ENCODE results near the gene LCN15. TPM values are rescaled to one million over a fixed set of nuclear protein-coding genes. Genes with fewer than 3 reads are reported as not detected.
A peak's percentile ranks its signal among the peaks of the same experiment; 100 is the strongest.

The LCN15 gene
- total RNA-seq, 1 experiment from 2014 or later: 0.05 TPM

DNA sequence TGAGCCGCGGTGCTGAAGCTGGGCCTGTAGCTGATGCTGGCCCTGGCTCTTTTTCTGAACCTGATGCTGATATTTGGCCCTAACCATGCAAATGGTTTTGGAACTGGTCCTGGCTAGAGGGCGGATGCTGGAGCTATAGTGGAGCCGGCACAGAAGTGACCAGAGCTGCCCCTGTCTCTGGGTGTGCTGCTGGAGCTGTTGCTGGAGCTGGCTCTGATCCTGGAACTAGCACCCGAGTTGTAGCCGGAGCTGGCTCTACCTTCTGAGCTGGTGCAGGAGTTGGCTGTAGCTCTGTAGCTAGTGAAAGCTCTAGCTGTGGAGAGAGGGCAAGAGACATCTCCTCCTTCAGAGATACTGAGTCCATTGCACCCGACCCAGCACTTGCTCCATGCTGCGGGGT is 34.4 kb downstream of the LCN15 start:
- ChIA-PET POLR2A (interaction anchor here (0.6 kb wide), 1 partner anchor 16 kb away, joined by 3 read pairs; no protein-coding TSS in a partner anchor), CTCF (no interaction called here)
- H3K9me3 ChIP-seq (ENCODE audit: control insufficient read depth, insufficient read depth, low read depth, low read length): no peaks in the 10 kb centered on the region
- H3K4me1 ChIP-seq (ENCODE audit: control insufficient read depth, insufficient read depth, low read length): peaks cover 15% of the 10 kb centered on the region
- peaks cover 12% of the 10 kb centered on the region for H3K36me3 ChIP-seq (ENCODE audit: control insufficient read depth, insufficient read depth, low read length)
- in situ Hi-C loops (cut with HindIII; ENCODE audit: low pct_unique_long_range_greater_than_20kb, low sequenced_read_pairs): no loop called here
- H3K27ac ChIP-seq (ENCODE audit: low read length): no peak overlapping the region
- BruUV-seq (replicated peaks): TSS peak; percentile 89
- intact Hi-C loops (cut with micrococcal nuclease; ENCODE audit: unreplicated experiment): no loop called here
- TF ChIP-seq POLR2AphosphoS5 (IDR thresholded peaks at IDR 0.05; ENCODE audit: low read depth, low read length): no peak
- TF ChIP-seq SIN3A (IDR thresholded peaks at IDR 0.05; ENCODE audit: borderline replicate concordance, insufficient read depth, low read depth, low read length): no peak
- TF ChIP-seq, protein P1, sequence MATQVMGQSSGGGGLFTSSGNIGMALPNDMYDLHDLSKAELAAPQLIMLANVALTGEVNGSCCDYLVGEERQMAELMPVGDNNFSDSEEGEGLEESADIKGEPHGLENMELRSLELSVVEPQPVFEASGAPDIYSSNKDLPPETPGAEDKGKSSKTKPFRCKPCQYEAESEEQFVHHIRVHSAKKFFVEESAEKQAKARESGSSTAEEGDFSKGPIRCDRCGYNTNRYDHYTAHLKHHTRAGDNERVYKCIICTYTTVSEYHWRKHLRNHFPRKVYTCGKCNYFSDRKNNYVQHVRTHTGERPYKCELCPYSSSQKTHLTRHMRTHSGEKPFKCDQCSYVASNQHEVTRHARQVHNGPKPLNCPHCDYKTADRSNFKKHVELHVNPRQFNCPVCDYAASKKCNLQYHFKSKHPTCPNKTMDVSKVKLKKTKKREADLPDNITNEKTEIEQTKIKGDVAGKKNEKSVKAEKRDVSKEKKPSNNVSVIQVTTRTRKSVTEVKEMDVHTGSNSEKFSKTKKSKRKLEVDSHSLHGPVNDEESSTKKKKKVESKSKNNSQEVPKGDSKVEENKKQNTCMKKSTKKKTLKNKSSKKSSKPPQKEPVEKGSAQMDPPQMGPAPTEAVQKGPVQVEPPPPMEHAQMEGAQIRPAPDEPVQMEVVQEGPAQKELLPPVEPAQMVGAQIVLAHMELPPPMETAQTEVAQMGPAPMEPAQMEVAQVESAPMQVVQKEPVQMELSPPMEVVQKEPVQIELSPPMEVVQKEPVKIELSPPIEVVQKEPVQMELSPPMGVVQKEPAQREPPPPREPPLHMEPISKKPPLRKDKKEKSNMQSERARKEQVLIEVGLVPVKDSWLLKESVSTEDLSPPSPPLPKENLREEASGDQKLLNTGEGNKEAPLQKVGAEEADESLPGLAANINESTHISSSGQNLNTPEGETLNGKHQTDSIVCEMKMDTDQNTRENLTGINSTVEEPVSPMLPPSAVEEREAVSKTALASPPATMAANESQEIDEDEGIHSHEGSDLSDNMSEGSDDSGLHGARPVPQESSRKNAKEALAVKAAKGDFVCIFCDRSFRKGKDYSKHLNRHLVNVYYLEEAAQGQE (IDR thresholded peaks at IDR 0.05; ENCODE audit: insufficient read depth in 1 of 2, low read depth in 2 of 2, low read length in 1 of 2): no peak
- TF ChIP-seq, protein P2, sequence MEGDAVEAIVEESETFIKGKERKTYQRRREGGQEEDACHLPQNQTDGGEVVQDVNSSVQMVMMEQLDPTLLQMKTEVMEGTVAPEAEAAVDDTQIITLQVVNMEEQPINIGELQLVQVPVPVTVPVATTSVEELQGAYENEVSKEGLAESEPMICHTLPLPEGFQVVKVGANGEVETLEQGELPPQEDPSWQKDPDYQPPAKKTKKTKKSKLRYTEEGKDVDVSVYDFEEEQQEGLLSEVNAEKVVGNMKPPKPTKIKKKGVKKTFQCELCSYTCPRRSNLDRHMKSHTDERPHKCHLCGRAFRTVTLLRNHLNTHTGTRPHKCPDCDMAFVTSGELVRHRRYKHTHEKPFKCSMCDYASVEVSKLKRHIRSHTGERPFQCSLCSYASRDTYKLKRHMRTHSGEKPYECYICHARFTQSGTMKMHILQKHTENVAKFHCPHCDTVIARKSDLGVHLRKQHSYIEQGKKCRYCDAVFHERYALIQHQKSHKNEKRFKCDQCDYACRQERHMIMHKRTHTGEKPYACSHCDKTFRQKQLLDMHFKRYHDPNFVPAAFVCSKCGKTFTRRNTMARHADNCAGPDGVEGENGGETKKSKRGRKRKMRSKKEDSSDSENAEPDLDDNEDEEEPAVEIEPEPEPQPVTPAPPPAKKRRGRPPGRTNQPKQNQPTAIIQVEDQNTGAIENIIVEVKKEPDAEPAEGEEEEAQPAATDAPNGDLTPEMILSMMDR (IDR thresholded peaks at IDR 0.05): no peak
- no peak for TF ChIP-seq TCF7L2 (IDR thresholded peaks at IDR 0.05; ENCODE audit: low read depth, low read length)
- no peak overlapping the region for H3K4me3 ChIP-seq (ENCODE audit: low read depth in 2 of 2, low read length in 2 of 2)
- no peaks in the 10 kb centered on the region for H3K27me3 ChIP-seq (ENCODE audit: control insufficient read depth, insufficient read depth, low read length)
- no peak for DNase-seq (ENCODE audit: low read depth, low spot score)
- ATAC-seq: no peak

GRCh38 chr9:136729144-136729543 is 35.2 kb downstream of the LCN15 start:
- peak; percentile 37; the same call in 1 of the 2 replicates for ATAC-seq
- intact Hi-C loops (cut with micrococcal nuclease; ENCODE audit: unreplicated experiment): no loop called here
- POLR2A ChIA-PET: no interaction called here

More at GRCh38 chr9:136729144-136729543, 35.2 kb downstream of the LCN15 start:
- BruUV-seq (replicated peaks): no TSS peak
- peaks cover 21% of the 10 kb centered on the region for H3K4me1 ChIP-seq (ENCODE audit: control insufficient read depth, insufficient read depth, low read length)
- H3K9me3 ChIP-seq (ENCODE audit: control insufficient read depth, insufficient read depth, low read depth, low read length): no peaks in the 10 kb centered on the region
- CTCF ChIA-PET: no interaction called here
- H3K36me3 ChIP-seq (ENCODE audit: control insufficient read depth, insufficient read depth, low read length): peaks cover 14% of the 10 kb centered on the region
- peak overlapping the region; percentile 74 for H3K27ac ChIP-seq (ENCODE audit: low read length)
- TF ChIP-seq POLR2AphosphoS5 (IDR thresholded peaks at IDR 0.05; ENCODE audit: low read depth, low read length) (no peak), SIN3A (IDR thresholded peaks at IDR 0.05; ENCODE audit: borderline replicate concordance, insufficient read depth, low read depth, low read length) (no peak), TCF7L2 (IDR thresholded peaks at IDR 0.05; ENCODE audit: low read depth, low read length) (no peak)
- TF ChIP-seq, protein P1 (IDR thresholded peaks at IDR 0.05; ENCODE audit: insufficient read depth in 1 of 2, low read depth in 2 of 2, low read length in 1 of 2): no peak
- TF ChIP-seq, protein P2 (IDR thresholded peaks at IDR 0.05): no peak
- DNase-seq (ENCODE audit: low read depth, low spot score): no peak
- in situ Hi-C loops (cut with HindIII; ENCODE audit: low pct_unique_long_range_greater_than_20kb, low sequenced_read_pairs): no loop called here
- H3K4me3 ChIP-seq (ENCODE audit: low read depth in 2 of 2, low read length in 2 of 2): peak overlapping the region; percentile 92 to 96
- H3K27me3 ChIP-seq (ENCODE audit: control insufficient read depth, insufficient read depth, low read length): no peaks in the 10 kb centered on the region

All from Panc1 (cell line).